Upper lobe of left lung (tissue), 4 donors: ENCODE results near the gene KCNMA1.

Experiments used
- POLR2A ChIP-seq, 4 donors: fragments of 450-650 bp; IDR thresholded peaks; one replicate each; pipeline ENCODE4 v1.5.1; 2016 to 2017; ENCODE audit warnings: antibody characterized with exemption in 4 of 4, mild to moderate bottlenecking in 2 of 4
- POLR2AphosphoS5 ChIP-seq, 2 donors: sonication (generic); formaldehyde crosslinking; IDR thresholded peaks; one replicate each; pipeline ENCODE4 v1.5.1; 2017; ENCODE audit warnings: antibody characterized with exemption in 2 of 2
- TF ChIP-seq, protein P1 (sequence below), 6 experiments: fragments of 450-650 bp in 4 of 6; fragments of 200-600 bp in 2 of 6; sonication (generic) in 2 of 6; IDR thresholded peaks; one replicate each; pipeline ENCODE4 v1.5.1; 2016 to 2019; ENCODE audit warnings: antibody characterized with exemption in 6 of 6

DNA sequence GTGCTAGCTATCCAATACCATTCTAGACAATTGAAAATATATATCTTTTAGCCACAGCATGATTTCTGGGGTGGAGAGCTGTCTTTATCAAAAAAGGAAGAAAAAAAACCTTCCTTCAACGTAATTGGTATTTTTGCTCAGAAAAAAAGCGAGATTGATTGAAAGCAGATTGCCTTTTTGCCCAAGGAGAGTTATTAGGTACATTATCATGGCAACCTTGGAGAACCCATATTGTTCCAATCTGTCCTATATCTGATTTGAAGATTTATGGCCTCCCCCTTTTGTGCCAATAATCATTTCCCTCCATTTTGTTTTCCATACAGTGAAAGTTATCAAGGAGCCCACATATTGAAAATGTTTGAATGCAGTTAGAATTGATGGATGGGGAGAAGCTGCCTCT is 544.5 kb downstream of the KCNMA1 start:
- TF ChIP-seq POLR2A (IDR thresholded peaks at IDR 0.05) (no peak), POLR2AphosphoS5 (IDR thresholded peaks at IDR 0.05) (no peak)
- TF ChIP-seq, protein P1, sequence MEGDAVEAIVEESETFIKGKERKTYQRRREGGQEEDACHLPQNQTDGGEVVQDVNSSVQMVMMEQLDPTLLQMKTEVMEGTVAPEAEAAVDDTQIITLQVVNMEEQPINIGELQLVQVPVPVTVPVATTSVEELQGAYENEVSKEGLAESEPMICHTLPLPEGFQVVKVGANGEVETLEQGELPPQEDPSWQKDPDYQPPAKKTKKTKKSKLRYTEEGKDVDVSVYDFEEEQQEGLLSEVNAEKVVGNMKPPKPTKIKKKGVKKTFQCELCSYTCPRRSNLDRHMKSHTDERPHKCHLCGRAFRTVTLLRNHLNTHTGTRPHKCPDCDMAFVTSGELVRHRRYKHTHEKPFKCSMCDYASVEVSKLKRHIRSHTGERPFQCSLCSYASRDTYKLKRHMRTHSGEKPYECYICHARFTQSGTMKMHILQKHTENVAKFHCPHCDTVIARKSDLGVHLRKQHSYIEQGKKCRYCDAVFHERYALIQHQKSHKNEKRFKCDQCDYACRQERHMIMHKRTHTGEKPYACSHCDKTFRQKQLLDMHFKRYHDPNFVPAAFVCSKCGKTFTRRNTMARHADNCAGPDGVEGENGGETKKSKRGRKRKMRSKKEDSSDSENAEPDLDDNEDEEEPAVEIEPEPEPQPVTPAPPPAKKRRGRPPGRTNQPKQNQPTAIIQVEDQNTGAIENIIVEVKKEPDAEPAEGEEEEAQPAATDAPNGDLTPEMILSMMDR (IDR thresholded peaks at IDR 0.05) = no peak
